SK-N-SH treated with all-trans-retinoic acid at 6 μM for 48 hours (cell line): ENCODE results near the gene C14orf180.

Experiments
- ATAC-seq: fragments of 200-7000 bp; cut with Tn5 transposase; 3 replicates; pipeline ENCODE4 v1.9.1; 2020; ENCODE audit warnings: mild to moderate bottlenecking, moderate library complexity
- BACH2 ChIP-seq: fragments of 250-450 bp; sonication (Bioruptor Pico); IDR thresholded peaks from 2 replicates; pipeline ENCODE4 v1.9.0; 2021; ENCODE audit warnings: mild to moderate bottlenecking, borderline replicate concordance
- CREB5 ChIP-seq: fragments of 250-450 bp; sonication (Bioruptor Pico); IDR thresholded peaks from 2 replicates; pipeline ENCODE4 v1.5.1; 2020; ENCODE audit warnings: low read depth, mild to moderate bottlenecking, moderate library complexity
- CSDC2 ChIP-seq: fragments of 250-450 bp; sonication (Bioruptor Pico); IDR thresholded peaks from 2 replicates; pipeline ENCODE4 v1.5.0; 2020; ENCODE audit warnings: mild to moderate bottlenecking, moderate library complexity
- CSRNP3 ChIP-seq: fragments of 250-450 bp; sonication (Bioruptor Pico); IDR thresholded peaks from 2 replicates; pipeline ENCODE4 v1.5.1; 2021; ENCODE audit warnings: mild to moderate bottlenecking, moderate library complexity
- ESRRG ChIP-seq: fragments of 250-450 bp; sonication (Bioruptor Pico); IDR thresholded peaks from 2 replicates; pipeline ENCODE4 v1.6.1; 2021; ENCODE audit warnings: mild to moderate bottlenecking
- GLIS3 ChIP-seq: fragments of 250-450 bp; sonication (Bioruptor Pico); IDR thresholded peaks from 2 replicates; pipeline ENCODE4 v1.5.0; 2020; ENCODE audit warnings: mild to moderate bottlenecking, moderate library complexity
- OSR1 ChIP-seq: fragments of 250-450 bp; sonication (Bioruptor Pico); IDR thresholded peaks from 2 replicates; pipeline ENCODE4 v1.8.0; 2022; ENCODE audit warnings: moderate library complexity, mild to moderate bottlenecking, inconsistent platforms
- PATZ1 ChIP-seq: fragments of 250-450 bp; sonication (Bioruptor Pico); IDR thresholded peaks from 2 replicates; pipeline ENCODE4 v1.8.0; 2020; ENCODE audit warnings: mild to moderate bottlenecking, moderate library complexity, borderline replicate concordance
- POU6F1 ChIP-seq: fragments of 250-450 bp; sonication (Bioruptor Pico); IDR thresholded peaks from 2 replicates; pipeline ENCODE4 v1.8.0; 2021; ENCODE audit warnings: low read depth, mild to moderate bottlenecking, moderate library complexity, borderline replicate concordance
- PPARA ChIP-seq: fragments of 250-450 bp; sonication (Bioruptor Pico); IDR thresholded peaks from 2 replicates; pipeline ENCODE4 v1.5.0; 2020; ENCODE audit warnings: mild to moderate bottlenecking, borderline replicate concordance
- RARB ChIP-seq: fragments of 250-450 bp; sonication (Bioruptor Pico); IDR thresholded peaks from 2 replicates; pipeline ENCODE4 v1.8.0; 2021; ENCODE audit warnings: mild to moderate bottlenecking, moderate library complexity
- SNAI2 ChIP-seq: fragments of 250-450 bp; sonication (Bioruptor Pico); IDR thresholded peaks from 2 replicates; pipeline ENCODE4 v1.5.0; 2020; ENCODE audit warnings: mild to moderate bottlenecking, moderate library complexity
- TCF4 ChIP-seq: fragments of 250-450 bp; sonication (Bioruptor Pico); IDR thresholded peaks from 2 replicates; pipeline ENCODE4 v1.8.0; 2021; ENCODE audit warnings: mild to moderate bottlenecking, moderate library complexity, borderline replicate concordance
- TOX ChIP-seq: fragments of 250-450 bp; sonication (Bioruptor Pico); IDR thresholded peaks from 2 replicates; pipeline ENCODE4 v1.8.0; 2021; ENCODE audit warnings: mild to moderate bottlenecking, moderate library complexity, borderline replicate concordance
- TSHZ2 ChIP-seq: fragments of 250-450 bp; sonication (Bioruptor Pico); IDR thresholded peaks from 2 replicates; pipeline ENCODE4 v1.5.0; 2020; ENCODE audit warnings: mild to moderate bottlenecking, moderate library complexity
- ZC3H10 ChIP-seq: fragments of 250-450 bp; sonication (Bioruptor Pico); IDR thresholded peaks from 2 replicates; pipeline ENCODE4 v1.5.1; 2021; ENCODE audit warnings: mild to moderate bottlenecking, moderate library complexity
- ZFP3 ChIP-seq: fragments of 250-450 bp; sonication (Bioruptor Pico); IDR thresholded peaks from 2 replicates; pipeline ENCODE4 v1.5.0; 2020; ENCODE audit warnings: mild to moderate bottlenecking, moderate library complexity
- ZFP30 ChIP-seq: fragments of 450-650 bp; formaldehyde crosslinking; IDR thresholded peaks from 2 replicates; pipeline ENCODE4 v1.5.0; 2022; ENCODE audit warnings: mild to moderate bottlenecking, moderate library complexity
- ZNF565 ChIP-seq: fragments of 450-650 bp; formaldehyde crosslinking; conservative IDR thresholded peaks from 2 replicates; pipeline ENCODE4 v1.5.0; 2020; ENCODE audit warnings: low read depth, mild to moderate bottlenecking, moderate library complexity
- ZNF70 ChIP-seq: fragments of 450-650 bp; formaldehyde crosslinking; IDR thresholded peaks from 2 replicates; pipeline ENCODE4 v1.5.0; 2020; ENCODE audit warnings: mild to moderate bottlenecking, moderate library complexity
- ZNF8 ChIP-seq: fragments of 450-650 bp; formaldehyde crosslinking; IDR thresholded peaks from 2 replicates; pipeline ENCODE4 v1.5.0; 2020; ENCODE audit warnings: mild to moderate bottlenecking, moderate library complexity

The C14orf180 gene

DNA sequence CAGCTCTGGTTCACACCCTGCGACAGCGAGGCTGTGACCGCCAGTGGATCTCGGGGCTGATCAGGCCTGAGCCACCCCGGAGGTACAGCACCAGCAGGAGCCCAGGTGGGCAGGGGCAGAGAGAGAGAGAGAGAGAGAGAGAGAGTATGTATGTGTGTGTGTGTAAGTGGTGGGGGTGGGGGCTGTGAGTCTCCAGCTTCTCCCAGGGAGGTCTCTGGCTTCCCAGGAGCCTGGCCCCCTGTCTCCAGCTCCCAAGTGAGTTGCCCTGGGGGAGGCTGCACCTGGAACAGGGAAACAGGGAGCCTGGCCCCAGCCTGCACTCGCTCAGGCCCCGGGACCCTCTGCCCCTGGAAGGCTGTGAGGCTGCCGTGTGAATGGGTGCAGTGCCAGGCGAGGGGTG lies 2.0 kb downstream of the C14orf180 start:
- TF ChIP-seq ZFP3 (CRISPR knock-in tag), result no peak
- TF ChIP-seq ZC3H10 (CRISPR knock-in tag), result no peak
- no peak for TF ChIP-seq ZNF8 (CRISPR knock-in tag)
- TF ChIP-seq CSDC2 (CRISPR knock-in tag), result no peak
- no peak for TF ChIP-seq POU6F1
- ATAC-seq, result no peak

DNA sequence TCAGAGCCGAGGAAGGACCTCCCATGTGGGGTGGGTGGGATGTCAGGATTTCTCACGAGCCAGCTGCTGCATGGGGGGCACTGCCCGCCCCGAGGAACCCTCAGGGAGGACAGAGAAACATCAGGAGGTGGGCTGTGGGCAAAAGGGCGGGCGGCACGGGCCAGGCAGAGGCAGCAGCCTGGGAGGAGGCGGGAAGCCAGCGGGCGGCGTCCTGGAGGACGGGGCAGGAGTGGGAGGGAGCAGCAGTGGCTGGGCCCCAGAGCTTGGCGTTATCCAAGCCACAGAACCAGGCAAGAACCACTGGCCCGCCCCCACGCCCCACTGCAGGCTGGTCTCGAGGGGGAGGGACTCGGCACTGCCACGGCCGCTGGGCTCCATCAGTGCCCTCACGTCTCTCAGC lies 2.4 kb downstream of the C14orf180 start:
- TF ChIP-seq ZNF8 (CRISPR knock-in tag), result no peak
- TF ChIP-seq ZNF565 (CRISPR knock-in tag), result no peak
- no peak for TF ChIP-seq SNAI2 (CRISPR knock-in tag)
- TF ChIP-seq ZNF70 (CRISPR knock-in tag), result no peak
- TF ChIP-seq CSDC2 (CRISPR knock-in tag), result no peak
- TF ChIP-seq ESRRG (CRISPR knock-in tag), result no peak
- TF ChIP-seq CSRNP3 (CRISPR knock-in tag), result no peak
- no peak for TF ChIP-seq CREB5
- TF ChIP-seq OSR1 (CRISPR knock-in tag), result no peak
- TF ChIP-seq TCF4 (CRISPR knock-in tag), result no peak
- TF ChIP-seq ZFP30, result no peak
- ATAC-seq, result no peak

DNA sequence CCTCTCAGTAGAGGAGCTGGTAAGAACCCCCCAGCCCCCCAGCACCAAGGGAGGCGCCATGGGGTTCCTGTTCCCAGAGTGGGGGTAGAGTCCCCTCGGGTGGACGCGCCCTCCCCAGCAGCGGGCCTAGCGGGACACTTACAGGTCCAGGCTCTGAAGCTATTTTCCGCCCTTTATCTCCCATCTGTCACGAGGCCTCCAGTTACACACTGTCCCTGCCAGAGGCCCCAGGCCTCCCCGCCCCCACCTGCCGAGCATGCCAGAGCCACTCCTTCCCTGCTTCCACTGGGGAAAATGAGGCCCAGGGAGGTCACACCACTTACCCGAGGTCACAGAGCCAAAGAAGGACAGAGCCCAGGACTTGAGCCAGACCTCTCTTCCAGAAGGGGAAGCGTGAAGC lies 3.1 kb downstream of the C14orf180 start:
- no peak for ATAC-seq
- TF ChIP-seq RARB (CRISPR knock-in tag) (no peak), ZNF8 (CRISPR knock-in tag) (no peak), CREB5 (no peak), OSR1 (CRISPR knock-in tag) (no peak), PPARA (no peak)

DNA sequence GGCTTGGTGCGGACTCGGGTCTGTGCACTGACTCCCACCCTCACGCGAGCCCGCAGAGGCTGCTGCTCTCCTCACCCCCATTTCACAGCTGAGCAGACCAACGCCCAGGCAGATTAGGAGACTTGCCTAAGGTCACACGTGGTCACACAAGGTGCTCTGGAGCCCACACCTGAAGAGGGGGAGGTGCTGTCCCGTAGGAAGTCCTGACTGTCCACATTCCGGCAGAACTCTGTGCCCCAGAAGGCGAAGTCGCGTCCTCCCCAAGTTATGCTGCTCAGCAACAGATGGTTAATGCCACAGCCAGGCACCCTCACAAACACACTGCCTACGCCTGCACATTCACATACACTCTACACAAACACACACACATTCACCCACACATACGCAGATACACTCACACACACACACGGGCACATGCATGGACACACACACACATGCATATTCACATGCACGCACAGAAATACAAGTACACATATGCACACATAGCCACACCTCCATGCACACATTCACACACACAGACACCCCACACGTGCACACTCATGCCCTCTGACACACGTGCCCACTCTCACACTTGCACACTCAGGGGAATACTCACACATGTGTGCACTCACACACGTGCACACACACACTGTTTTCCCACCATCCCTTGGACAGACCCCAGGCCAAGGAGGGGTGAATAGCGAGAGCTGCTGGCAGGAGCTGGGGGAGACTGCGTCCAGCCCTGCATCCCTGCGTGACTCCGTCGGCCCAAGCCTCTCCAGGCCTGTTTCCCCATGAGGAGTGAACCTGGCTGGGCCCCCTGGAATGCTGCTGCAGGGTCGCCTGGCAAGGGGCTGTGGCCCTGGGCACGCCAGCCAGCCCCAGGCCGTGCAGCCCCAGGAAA lies 4.1 kb downstream of the C14orf180 start:
- ATAC-seq, result no peak
- TF ChIP-seq OSR1 (CRISPR knock-in tag) (no peak), TCF4 (CRISPR knock-in tag) (no peak), GLIS3 (CRISPR knock-in tag) (no peak), ZNF70 (CRISPR knock-in tag) (no peak), BACH2 (no peak), ZNF565 (CRISPR knock-in tag) (no peak), SNAI2 (CRISPR knock-in tag) (no peak), POU6F1 (no peak), ZFP3 (CRISPR knock-in tag) (no peak), TSHZ2 (CRISPR knock-in tag) (no peak), PPARA (no peak), ZNF8 (CRISPR knock-in tag) (no peak), ZFP30 (no peak), ESRRG (CRISPR knock-in tag) (no peak), TOX (CRISPR knock-in tag) (no peak), CSDC2 (CRISPR knock-in tag) (no peak), PATZ1 (CRISPR knock-in tag) (no peak)
